NOMO-1 treated with dmso at 0.1 percent for 144 hours (cell line): ENCODE data around the gene ZFP36L2.
"Not testable (repeated sequence)": the region's sequence is repeated elsewhere in the genome, so short reads cannot be mapped to it uniquely, and the experiment has no call there.

Experiments
- DNase-seq: peaks from one replicate; lab custom pipeline; 2025; ENCODE audit not compliant: unreplicated experiment; lab: John Stamatoyannopoulos, UW

Gene ZFP36L2

DNA sequence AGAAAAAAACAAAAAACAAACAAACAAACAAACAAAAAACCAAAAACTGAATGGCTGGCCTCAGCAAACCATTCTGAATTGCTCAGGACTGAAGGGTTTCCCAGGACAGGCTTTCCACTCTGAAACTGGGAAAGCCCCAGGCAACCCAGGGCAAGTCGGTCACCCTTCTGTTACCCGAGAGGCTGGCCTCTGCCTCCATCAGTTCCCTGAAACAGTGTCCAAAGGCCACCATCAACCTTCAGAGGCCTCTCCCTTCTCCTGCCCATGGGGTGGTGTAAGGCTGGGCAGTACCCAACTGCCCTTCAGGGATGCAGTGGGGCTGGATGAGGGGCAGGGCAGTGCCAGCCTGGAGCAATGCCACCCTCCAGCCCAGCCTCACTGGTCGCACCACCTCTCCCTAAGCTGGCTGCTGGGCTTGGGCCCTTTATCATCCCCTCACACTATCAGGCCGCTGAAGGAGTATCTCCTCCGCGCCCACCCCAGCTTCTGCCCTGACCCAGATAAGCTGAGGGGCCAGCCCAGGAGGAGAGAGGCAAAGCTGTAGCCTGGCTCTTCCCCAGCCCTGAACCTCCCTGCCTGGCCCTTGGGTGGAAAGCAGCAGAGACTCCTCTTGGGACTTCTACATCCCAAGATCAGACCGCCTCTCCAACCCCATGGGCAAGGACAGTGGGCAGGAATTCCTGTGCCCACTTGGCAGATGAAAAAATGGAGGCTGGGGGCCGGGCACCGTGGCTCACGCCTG is 35.9 kb downstream of the ZFP36L2 start:
- DNase-seq = no peak

GRCh38 chr2:43189861-43190260 is 36.5 kb downstream of the ZFP36L2 start:
- not testable (repeated sequence) for DNase-seq

- DNase-seq = no peak
These were observed 37.6 kb downstream of the ZFP36L2 start for GRCh38 chr2:43188561-43189386.

DNA sequence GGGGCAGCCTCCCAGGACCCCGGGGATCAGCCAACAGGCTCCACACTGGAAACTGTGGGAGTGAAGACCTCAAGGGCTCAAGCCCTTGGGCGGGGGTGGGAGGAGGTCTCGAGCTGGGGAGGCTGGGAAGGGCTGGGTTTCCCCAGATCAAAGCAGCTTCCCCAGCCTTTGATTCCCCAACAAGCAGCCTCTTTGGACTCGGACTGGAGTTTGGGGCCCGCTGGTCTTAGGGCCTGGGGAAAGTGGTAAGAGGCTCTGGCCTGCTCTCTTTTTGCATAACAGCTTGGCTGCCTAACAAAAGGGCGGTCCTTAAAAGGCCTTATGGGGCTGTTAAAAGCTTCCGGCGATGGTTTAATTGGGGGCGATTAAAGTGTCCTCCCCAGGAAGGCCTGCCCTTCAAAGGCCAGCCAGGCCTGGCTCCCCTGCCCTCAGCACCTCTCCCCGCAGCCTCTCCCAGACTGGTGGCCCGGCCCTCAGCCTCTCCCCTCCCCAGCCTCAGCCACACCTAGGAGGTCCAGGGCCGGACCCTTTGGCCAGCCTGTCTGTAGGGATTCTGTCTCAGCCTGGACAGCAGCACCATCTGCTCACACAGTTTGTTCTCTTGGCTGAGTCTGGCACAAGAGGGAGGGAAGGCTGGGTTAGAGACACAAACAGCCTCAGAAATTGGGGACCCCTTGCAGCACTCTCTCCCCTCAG is 39.6 kb downstream of the ZFP36L2 start:
- no peak for DNase-seq

DNA sequence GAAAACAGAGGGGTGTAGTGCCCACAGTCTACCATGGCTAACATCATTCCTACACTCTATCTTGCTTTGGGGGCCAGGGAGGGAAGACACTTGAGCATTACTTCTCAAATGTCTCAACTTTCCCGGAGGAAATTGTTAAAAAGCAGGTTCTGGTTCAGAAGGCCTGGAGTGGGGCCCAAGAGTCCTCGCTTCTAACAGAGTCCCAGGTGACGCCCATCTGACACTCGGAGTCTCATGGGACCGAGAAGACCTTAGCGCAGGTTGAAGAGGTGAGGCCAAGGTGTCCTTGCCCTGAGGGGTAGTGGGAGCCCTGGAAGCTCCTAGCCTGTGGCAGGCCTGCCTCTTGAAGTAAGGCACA is 40.1 kb downstream of the ZFP36L2 start:
- no peak for DNase-seq

GRCh38 chr2:43185146-43185545 is 41.3 kb downstream of the ZFP36L2 start:
- DNase-seq = no peak

DNA sequence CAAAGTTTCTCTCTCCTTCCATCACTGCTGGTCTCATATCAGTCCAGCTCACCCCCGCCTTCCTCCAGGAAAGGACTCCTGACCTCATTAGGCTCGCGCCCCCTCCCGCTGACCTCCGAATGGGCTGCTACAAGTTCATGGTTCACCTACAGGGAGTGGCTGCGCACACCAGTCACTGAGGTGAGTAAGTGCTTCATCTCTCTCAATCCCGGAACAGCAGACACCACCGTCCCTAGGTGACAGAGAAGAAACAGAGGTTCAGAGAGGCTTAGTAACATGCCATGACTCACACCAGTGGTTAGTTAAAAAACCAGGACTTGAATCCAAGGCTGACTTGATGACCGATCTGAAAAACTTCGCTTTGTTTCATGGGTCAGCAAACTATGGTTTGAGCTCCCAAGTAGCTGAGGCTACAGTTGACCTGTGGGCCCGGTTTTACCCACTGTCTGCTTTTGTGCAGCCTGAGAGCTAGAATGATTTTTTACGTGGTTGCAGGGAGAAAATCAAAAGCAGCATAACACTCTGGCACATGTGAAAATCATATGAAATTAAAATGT is 42.0 kb downstream of the ZFP36L2 start:
- no peak for DNase-seq

DNA sequence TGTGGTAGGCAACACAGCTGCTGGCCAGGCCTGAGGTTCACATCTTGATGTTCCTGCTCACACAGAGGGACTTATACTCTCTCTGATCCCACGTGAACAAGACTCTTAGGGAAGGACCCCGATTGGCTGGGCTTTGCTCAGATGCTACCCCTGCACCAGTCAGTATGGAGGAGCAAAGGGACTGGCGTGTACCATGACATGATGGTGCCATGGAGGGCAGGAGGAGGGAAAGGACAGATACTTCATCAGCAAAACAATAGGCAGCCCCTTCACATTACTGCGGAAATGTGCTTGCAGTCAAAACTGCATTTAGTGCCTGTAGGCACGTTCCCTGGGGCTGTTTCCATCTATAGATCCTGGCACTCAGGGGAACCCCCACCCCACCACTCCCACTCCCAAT is 42.7 kb downstream of the ZFP36L2 start:
- DNase-seq = no peak

- DNase-seq = no peak
These were observed 45.5 kb downstream of the ZFP36L2 start for GRCh38 chr2:43180897-43181296.

GRCh38 chr2:43179942-43180341 is 46.5 kb downstream of the ZFP36L2 start:
- DNase-seq = no peak

DNA sequence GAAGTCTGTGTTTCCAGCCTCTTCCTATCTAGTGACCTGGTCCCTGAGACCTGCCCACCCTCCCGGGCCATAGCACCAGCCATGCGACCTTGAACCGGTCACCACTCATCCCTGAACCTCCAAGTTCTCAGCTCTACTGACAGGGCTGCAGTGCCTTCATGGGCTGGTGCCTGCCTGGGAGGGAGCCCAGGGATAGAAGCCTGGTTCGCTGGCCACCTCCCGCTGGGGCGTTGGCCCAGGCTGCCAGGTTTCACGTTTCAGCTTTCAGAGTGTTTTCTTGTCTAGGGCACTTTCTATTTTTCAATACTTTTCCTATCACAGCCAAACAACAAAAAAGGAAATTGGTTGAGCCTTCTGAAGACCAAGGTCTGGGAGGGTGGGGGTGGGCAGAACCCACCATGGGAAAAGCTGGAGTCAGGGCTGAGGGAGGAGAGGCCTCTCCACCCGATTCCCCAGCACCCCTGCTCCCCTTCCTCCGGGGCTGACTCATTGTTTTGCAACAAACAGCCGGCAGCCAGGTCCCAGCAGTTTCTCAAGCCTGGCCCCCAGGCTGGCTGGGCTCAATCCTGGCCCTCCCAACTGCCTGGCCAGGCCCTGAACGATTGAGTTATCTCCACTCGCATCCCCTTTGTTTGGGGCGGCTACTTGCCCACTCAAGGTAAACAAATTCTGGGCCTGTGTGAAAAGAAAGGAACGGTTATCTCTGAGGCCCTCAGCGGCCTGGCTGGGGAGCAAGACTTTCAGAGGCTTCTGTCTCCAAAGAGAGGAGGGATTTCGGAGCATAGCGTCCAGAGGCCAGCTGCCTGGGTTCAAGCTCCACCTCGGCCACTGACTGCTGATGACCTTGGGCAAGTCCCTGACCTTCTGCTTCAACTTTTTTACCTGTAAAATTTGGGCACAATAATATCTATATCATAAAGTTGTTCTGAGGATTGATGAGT is 47.5 kb downstream of the ZFP36L2 start:
- DNase-seq = peak; percentile 43

DNA sequence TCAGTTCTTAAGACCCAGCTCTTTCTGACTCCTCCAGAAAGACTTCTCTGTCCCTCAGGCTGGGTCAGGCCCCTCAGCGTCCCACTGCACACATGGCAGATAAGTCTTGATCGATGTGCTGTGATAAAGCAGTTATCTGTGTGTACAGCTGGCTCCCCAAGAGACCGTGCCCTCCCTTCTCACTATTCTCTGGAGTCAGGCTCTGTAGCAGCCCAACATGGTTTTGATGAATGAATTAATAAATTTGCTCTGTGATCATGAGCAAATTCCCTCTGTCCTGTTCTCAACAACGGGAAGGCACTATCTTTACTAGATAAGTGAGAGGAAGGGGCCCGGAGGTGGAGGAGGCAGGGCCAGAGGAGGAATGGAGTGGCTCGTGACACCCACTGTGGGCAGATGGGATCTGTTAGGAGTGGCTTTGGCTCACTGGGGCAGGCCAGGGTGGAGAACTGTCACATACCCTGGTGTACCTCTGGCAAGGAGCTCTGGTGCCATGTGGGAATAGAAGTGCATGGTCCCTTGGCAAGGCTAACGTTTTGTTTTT is 48.3 kb downstream of the ZFP36L2 start:
- no peak for DNase-seq

DNA sequence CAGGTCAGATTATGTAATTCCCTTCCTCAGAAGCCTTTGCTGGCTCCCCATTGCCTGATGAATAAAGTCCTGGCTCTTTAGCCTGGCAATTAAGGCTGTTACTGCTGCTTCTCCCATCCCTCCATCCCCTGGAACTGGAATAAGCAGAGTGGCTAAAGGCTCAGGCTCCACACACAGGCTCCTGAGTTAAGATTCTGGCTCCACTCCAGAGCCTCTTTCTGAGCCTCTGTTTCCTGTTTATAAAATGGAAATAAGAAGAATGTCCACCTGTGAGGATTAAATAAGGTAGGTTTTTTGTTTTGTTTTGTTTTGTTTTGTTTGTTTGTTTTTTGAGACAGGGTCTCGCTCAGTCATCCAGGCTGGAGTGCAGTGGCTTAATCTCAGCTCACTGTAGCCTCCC is 50.0 kb downstream of the ZFP36L2 start:
- DNase-seq = no peak

- DNase-seq = no peak
These were observed 50.5 kb downstream of the ZFP36L2 start for GRCh38 chr2:43175876-43176275.

GRCh38 chr2:43175020-43175441 is 51.4 kb downstream of the ZFP36L2 start:
- DNase-seq = no peak

- peak; percentile 56 for DNase-seq
These were observed 52.0 kb downstream of the ZFP36L2 start for GRCh38 chr2:43174368-43174916.
